Skeletal muscle tissue (tissue), 4 donors: ENCODE measurements around the gene C19orf12. TPM values are rescaled to one million over a fixed set of nuclear protein-coding genes. Genes with fewer than 3 reads are reported as not detected.
A peak's percentile ranks its signal among the peaks of the same experiment; 100 is the strongest.

Experiments used
- H3K27ac ChIP-seq: one replicate; pipeline ENCODE4 v1.7.0; 2013; ENCODE audit warnings: mild to moderate bottlenecking, low read depth, low read length, inconsistent platforms
- H3K27me3 ChIP-seq, 3 donors: one replicate each; pipeline ENCODE4 v1.7.0; 2013; ENCODE audit warnings: low read length in 3 of 3; ENCODE audit not compliant: control insufficient read depth in 3 of 3, insufficient read depth in 3 of 3
- H3K36me3 ChIP-seq, 3 donors: one replicate each; pipeline ENCODE4 v1.7.0; 2013; ENCODE audit warnings: low read length in 3 of 3; ENCODE audit not compliant: control insufficient read depth in 3 of 3, insufficient read depth in 3 of 3
- H3K4me1 ChIP-seq, 3 donors: one replicate each; pipeline ENCODE4 v1.7.0; 2013; ENCODE audit warnings: low read length in 3 of 3, mild to moderate bottlenecking in 3 of 3; ENCODE audit not compliant: control insufficient read depth in 3 of 3, insufficient read depth in 3 of 3
- H3K4me3 ChIP-seq, 3 donors: one replicate each; pipeline ENCODE4 v1.7.0; 2013; ENCODE audit warnings: low read length in 3 of 3
- H3K9ac ChIP-seq, 3 donors: one replicate each; pipeline ENCODE4 v1.7.0; 2013; ENCODE audit warnings: low read length in 3 of 3, mild to moderate bottlenecking in 3 of 3, moderate library complexity in 2 of 3, low read depth in 1 of 3
- H3K9me3 ChIP-seq, 3 donors: one replicate each; pipeline ENCODE4 v1.7.0; 2013; ENCODE audit warnings: low read length in 3 of 3; ENCODE audit not compliant: control insufficient read depth in 3 of 3
- total RNA-seq: library from RNA; depleted of rRNA; stranded (reverse); fragments of >200 nt; gene quantifications from one replicate; pipeline ENCODE4 v1.2.3, GENCODE V29; 2014
- donor health status: Osteomylitis.

C19orf12 gene
- total RNA-seq, 1 donor from 2014 or later: 17.2 TPM

GRCh38 chr19:29679598-29680210 lies 35.4 kb downstream of the C19orf12 start:
- H3K9ac ChIP-seq: peak overlapping the region in 2 of 3 donors; percentile 51 to 74
- peak overlapping the region; percentile 55 for H3K27ac ChIP-seq
- no peaks in the 10 kb centered on the region for H3K9me3 ChIP-seq
- H3K36me3 ChIP-seq: peaks cover 12 to 14% (median 14%) of the 10 kb centered on the region in 3 donors
- H3K4me1 ChIP-seq: peaks cover 81 to 96% (median 82%) of the 10 kb centered on the region in 3 donors
- no peaks in the 10 kb centered on the region for H3K27me3 ChIP-seq
- H3K4me3 ChIP-seq: peak overlapping the region; percentile 13 to 30 (median 17)

- Histone ChIP-seq H3K4me3 (peak overlapping the region in 2 of 3 donors; percentile 41 to 59), H3K27me3 (no peaks in the 10 kb centered on the region), H3K27ac (peak overlapping the region; percentile 84), H3K9me3 (no peaks in the 10 kb centered on the region), H3K36me3 (peaks cover 23 to 25% (median 25%) of the 10 kb centered on the region in 3 donors), H3K9ac (peak overlapping the region; percentile 51 to 79 (median 64)), H3K4me1 (peaks cover 87 to 99% (median 89%) of the 10 kb centered on the region in 3 donors)
These were observed 36.5 kb downstream of the C19orf12 start for GRCh38 chr19:29678484-29679106.

DNA sequence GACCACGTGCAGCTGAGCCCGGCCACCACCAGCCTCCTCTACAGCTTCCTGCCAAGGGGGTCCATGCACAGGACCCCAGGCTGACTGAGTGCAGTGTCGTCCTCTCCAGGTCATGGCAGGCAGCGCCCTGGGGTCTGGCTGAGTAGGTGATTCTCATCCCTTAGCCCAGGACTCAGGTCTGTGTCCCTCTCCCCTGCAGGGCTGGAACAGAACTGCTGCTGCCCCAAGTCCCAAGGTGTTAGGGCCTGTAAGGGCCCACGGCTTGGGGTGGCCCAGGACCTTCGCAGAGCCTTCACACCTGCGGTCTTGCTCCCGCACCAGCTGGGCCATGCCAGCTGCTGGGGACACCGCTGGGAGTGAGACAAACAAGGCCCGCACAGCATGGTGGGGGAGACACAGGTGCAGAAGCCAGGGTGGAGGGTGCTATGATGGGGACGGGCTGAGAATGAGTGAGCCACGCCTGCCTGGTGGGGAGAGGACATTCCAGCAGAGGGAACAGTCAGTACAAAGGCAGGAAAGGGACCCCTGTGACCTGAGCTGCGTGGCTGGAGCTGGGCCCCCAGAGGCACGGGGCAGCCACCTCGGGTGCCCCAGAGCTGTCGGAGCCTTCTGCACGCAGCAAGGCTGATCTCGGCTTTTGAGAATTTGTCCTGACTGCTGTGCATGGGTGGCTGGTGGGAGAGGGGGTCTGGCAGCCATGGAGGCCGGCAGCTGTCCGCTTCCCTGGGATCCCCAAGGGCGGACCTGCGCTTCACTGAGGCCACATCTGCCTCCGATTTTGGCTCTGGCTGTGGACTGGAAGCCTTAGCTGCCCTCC lies 37.9 kb downstream of the C19orf12 start:
- Histone ChIP-seq H3K4me3 (peak overlapping the region; percentile 7 to 37 (median 35)), H3K27me3 (no peaks in the 10 kb centered on the region), H3K27ac (peak overlapping the region; percentile 84), H3K9me3 (no peaks in the 10 kb centered on the region), H3K4me1 (peaks cover 92 to 100% (median 95%) of the 10 kb centered on the region in 3 donors), H3K36me3 (peaks cover 25 to 28% (median 27%) of the 10 kb centered on the region in 3 donors), H3K9ac (peak overlapping the region; percentile 59 to 79 (median 61))

DNA sequence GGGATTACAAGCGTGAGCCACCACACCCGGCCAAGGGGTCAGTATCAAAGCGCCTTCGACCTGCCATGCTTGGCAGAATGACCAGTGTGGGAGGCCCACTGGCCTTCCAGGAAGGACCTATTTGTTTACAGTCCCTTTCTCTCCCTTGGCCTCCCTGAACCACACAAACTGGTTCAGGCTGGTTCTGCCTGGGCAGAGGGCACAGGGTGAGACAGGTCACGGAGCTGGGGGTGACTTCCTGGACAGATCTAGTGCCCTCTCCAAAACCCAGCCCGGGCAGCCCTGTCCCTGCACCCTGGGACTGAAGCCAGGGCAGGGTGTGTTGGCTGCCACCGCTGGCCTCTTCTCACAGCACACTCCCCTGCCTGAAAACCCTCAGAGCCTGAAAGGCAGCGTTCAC lies 38.5 kb downstream of the C19orf12 start:
- no peaks in the 10 kb centered on the region for H3K9me3 ChIP-seq
- no peaks in the 10 kb centered on the region for H3K27me3 ChIP-seq
- peak overlapping the region; percentile 7 to 37 (median 35) for H3K4me3 ChIP-seq
- peaks cover 25 to 28% (median 27%) of the 10 kb centered on the region in 3 donors for H3K36me3 ChIP-seq
- peaks cover 91 to 100% (median 95%) of the 10 kb centered on the region in 3 donors for H3K4me1 ChIP-seq
- peak overlapping the region; percentile 84 for H3K27ac ChIP-seq
- H3K9ac ChIP-seq: peak overlapping the region; percentile 40 to 79 (median 59)

GRCh38 chr19:29675650-29676186 lies 39.3 kb downstream of the C19orf12 start:
- no peaks in the 10 kb centered on the region for H3K9me3 ChIP-seq
- peak overlapping the region; percentile 84 for H3K27ac ChIP-seq
- peak overlapping the region in 2 of 3 donors; percentile 27 to 29 for H3K4me3 ChIP-seq
- H3K9ac ChIP-seq: peak overlapping the region in 2 of 3 donors; percentile 66 to 77
- peaks cover 91 to 99% (median 95%) of the 10 kb centered on the region in 3 donors for H3K4me1 ChIP-seq
- H3K36me3 ChIP-seq: peaks cover 25 to 28% (median 27%) of the 10 kb centered on the region in 3 donors
- H3K27me3 ChIP-seq: no peaks in the 10 kb centered on the region

GRCh38 chr19:29675120-29675649 lies 39.9 kb downstream of the C19orf12 start:
- peak overlapping the region in 1 of 3 donors; percentile 77 for H3K9ac ChIP-seq
- peaks cover 25 to 28% (median 27%) of the 10 kb centered on the region in 3 donors for H3K36me3 ChIP-seq
- no peaks in the 10 kb centered on the region for H3K27me3 ChIP-seq
- H3K9me3 ChIP-seq: no peaks in the 10 kb centered on the region
- peaks cover 88 to 98% (median 93%) of the 10 kb centered on the region in 3 donors for H3K4me1 ChIP-seq
- peak overlapping the region in 2 of 3 donors; percentile 26 to 29 for H3K4me3 ChIP-seq
- H3K27ac ChIP-seq: peak overlapping the region; percentile 84

DNA sequence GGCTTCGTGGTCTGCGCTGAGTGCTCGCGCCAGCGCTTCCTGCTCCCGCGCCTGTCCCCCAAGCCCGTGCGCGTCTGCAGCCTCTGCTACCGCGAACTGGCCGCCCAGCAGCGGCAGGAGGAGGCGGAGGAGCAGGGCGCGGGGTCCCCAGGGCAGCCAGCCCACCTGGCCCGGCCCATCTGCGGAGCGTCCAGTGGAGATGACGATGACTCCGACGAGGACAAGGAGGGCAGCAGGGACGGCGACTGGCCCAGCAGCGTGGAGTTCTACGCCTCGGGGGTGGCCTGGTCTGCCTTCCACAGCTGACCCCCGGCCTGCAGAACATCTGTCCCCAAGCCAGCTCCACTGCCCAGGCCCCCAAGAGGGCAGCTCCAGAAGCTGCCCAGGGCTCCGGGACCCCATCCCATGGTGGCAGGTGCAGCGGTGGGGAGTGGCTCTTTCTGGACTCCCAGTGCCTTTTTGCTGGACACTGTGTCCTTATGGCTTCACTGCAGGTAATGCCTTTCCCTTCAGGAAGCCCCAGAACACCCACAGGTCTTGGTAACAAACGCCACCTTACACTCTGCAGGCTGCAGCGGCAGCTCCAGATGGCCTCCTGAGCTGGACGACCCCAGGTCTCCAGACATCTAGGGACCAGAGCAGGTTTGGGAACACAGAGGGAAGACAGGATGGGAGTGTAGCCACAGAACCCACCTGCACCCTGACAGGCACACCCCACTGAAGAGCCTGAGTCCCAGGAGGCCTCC lies 40.5 kb downstream of the C19orf12 start:
- Histone ChIP-seq H3K9me3 (no peaks in the 10 kb centered on the region), H3K27me3 (no peaks in the 10 kb centered on the region), H3K9ac (peak overlapping the region in 1 of 3 donors; percentile 77), H3K4me1 (peaks cover 86 to 98% (median 92%) of the 10 kb centered on the region in 3 donors), H3K27ac (peak overlapping the region; percentile 84), H3K4me3 (peak overlapping the region in 2 of 3 donors; percentile 22 to 26), H3K36me3 (peaks cover 25 to 28% (median 27%) of the 10 kb centered on the region in 3 donors)

GRCh38 chr19:29673451-29674371 lies 41.4 kb downstream of the C19orf12 start:
- Histone ChIP-seq H3K4me3 (no peak overlapping the region), H3K27ac (peak overlapping the region; percentile 84), H3K4me1 (peaks cover 87 to 99% (median 93%) of the 10 kb centered on the region in 3 donors)

More at GRCh38 chr19:29673451-29674371, 41.4 kb downstream of the C19orf12 start:
- Histone ChIP-seq H3K9me3 (no peaks in the 10 kb centered on the region), H3K27me3 (no peaks in the 10 kb centered on the region), H3K36me3 (peaks cover 28 to 34% (median 29%) of the 10 kb centered on the region in 3 donors), H3K9ac (peak overlapping the region in 2 of 3 donors; percentile 40 to 60)
